ENCODE data around the gene TPD52L1.

- TF ChIP-seq GATA3 (IDR thresholded peaks at IDR 0.05; ENCODE audit: low read depth, low read length), result no peak
- no peak for TF ChIP-seq GATA2 (IDR thresholded peaks at IDR 0.05; ENCODE audit: low read depth, low read length)
These were observed 114.4 kb downstream of the TPD52L1 start for GRCh38 chr6:125267806-125268523.

All from SH-SY5Y (cell line).